Colon (tissue), 2 donors: ENCODE results near the gene PIBF1.
"Not testable (repeated sequence)": the region's sequence is repeated elsewhere in the genome, so short reads cannot be mapped to it uniquely, and the experiment has no call there.

Experiments
- FAIRE-seq: peaks from 2 replicates; lab custom pipeline; 2012; peaks lifted over from hg19 to GRCh38; lab: Jason Lieb, UNC
- donor health status: control.
- donor health status: control.

The PIBF1 gene

DNA sequence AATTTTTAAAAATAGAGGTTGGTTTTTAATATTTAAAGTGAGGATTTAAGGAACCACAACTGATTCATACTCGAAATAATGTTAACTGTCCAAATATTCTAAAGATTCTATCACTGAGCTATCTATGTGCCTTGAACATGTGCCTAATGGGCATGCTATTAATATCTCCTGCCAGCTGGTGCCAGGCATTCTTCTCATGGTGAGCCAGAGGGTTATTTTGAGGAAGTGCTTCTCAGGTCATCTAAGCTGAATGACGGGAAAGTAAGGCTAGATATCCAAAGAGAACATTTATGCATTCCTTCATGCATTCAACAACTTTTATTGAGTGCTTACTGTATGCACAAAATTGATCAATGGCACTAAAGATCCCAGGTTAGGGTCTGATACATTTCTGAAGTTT is 138.2 kb downstream of the PIBF1 start:
- no peak for FAIRE-seq

DNA sequence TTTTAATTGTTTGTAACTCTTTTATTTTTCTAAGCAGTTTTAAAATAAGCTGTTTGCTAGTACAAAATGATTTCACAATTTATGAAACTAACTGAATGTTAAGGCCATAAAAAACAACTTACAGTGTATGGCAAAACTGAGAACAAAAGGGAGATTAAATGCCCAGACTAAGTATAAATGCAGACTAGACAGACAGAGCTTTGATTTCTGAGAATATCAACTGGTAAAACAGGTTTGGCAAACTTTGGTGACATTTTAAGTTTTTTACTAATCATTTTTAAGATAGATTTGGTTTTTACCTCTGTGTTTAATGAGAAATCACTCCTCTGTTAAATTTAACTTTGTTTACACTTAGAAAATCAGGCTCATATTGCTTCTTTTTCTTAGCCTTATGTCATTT is 149.4 kb downstream of the PIBF1 start:
- no peak for FAIRE-seq

DNA sequence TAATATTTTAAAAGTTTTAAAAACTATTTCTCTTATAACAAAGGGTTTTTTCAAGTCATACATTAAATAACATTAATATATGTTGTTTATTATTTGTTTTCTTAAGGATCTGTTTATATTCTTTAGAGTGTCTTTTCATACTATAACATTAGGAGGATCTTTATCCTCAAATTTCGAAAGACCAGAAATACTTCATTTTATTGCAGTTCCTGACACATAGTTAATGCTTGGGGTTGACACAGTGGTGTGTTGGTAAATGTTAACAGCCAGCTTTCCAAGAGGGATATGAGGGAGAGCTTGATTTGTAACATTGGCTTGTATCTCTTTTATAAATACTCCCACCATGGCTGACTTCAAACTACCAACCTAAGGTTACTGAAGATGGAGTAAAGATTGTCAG is 150.3 kb downstream of the PIBF1 start:
- FAIRE-seq, result no peak

DNA sequence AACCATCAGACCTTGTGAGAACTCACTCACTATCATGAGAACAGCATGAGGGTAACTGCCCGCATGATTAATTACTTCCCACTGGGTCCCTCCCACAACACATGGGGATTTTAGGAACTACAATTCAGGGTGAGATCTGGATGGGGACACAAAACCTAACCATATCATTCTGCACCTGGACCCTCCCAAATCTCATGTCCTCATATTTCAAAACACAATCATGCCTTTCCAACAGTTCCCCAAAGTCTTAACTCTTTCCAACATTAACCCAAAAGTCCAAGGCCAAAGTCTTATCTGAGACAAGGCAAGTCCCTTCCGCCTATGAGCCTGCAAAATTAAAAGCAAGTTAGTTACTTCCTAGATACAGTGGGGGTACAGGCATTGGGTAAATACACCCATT is 164.3 kb downstream of the PIBF1 start:
- not testable (repeated sequence) for FAIRE-seq

DNA sequence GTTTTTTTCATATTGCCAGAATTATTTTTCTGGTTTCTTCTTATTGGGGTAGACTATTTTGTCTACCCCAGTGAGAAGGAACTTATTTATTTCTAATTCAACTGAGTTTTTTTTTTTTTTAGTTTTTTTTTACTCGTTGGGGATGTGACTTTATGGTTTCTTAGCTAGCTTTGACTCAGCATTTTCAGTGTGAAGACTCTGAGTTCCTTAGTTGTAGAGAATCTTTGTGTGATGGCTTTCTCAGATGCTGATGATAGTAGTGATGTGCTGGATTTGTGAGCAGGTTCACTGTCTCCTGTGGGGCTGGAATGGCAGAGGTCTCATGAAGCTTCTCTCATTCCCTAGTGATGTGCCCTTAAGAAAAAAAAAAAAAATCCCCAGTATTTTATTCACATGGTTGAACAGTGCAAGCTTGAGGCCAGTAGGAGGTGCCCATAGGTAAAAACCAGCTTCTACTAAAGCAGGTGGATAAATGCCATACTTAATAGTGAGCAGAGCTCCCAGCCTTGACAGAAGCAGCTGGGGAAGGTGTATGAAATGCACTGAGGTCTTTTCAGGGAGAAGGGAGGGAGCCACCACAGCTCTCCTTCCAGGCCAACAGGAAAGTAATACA is 170.7 kb downstream of the PIBF1 start:
- no peak for FAIRE-seq

DNA sequence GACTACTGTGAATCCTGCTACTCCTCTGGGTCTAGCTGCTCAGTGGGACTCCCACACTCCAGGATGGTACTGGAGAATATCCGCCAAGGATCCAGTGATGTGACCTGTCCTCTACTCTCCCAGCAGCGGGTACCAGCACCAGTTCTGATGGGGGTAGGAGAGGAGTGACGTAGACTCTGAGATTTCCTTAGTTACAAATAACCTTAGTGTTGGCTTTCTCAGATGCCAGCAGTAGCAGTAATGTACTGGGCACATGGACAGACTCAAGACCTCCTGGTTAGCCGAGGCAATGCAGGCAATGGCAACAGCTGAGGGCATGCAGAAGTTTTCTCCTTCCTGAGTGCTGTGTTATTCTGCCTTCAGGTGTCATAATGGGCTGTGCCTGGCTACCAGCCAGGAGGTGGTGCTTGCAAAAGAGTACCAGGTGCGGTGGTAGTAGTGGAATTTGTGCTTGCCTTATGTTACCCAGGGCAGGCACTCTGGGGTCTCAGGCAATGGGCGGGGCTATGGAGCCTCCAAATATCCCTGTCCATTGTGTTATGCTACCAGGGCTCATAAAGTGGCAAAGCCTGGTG is 171.5 kb downstream of the PIBF1 start:
- no peak for FAIRE-seq

DNA sequence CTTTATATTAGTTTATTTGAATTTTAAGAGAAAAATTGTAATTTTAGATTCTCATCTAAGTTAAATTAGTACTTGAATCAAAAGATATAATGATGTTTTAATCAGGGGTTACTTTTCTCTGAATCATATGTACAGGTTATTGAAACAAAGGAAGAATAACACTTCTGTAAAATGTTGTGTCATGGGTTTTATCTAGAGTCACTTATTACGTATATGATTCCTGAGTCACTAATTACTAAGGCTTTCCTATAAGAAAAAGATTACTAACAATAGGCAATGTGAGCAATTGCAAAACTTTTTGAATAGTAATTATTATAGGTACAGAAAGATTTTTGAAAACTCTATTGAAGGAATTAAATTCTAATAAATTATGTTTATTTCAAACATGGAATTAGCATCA is 177.7 kb downstream of the PIBF1 start:
- peak; percentile 80 for FAIRE-seq

DNA sequence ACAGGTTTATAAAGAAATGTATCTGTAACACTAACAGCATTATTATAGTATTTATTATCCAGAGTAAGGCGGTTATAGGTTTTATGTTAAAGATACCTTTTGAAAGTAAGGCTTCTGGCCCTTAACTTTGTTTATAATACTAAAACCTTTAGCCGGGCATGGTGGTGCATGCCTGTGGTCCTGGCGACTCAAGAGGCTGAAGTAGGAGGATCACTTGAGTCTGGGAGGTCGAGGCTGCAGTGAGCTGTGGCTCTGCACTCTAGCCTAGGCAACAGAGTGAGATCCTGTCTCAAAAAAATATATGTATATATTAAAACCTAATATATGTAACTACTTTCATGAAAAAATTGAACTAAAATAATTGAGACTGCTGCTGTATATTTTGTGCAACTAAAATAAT is 178.2 kb downstream of the PIBF1 start:
- FAIRE-seq, result no peak

DNA sequence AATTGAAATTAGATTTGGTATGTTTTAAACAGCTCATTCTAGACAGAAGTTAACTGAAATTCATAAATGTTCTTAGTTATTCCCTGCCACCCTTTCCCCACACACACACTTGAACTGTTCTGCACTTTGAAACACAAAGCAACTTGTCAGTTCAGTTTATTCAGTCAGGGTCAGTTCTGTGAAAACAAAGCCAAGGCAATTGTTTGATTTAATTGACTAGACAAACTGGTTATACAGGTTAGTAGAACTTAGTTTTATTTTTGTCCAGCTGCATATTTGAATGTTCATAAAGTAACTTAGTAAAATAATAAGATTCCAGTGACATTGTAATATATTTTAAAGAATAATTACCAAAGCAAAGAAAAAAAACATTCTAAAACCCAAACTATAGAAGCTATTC is 178.6 kb downstream of the PIBF1 start:
- FAIRE-seq, result peak; percentile 90

DNA sequence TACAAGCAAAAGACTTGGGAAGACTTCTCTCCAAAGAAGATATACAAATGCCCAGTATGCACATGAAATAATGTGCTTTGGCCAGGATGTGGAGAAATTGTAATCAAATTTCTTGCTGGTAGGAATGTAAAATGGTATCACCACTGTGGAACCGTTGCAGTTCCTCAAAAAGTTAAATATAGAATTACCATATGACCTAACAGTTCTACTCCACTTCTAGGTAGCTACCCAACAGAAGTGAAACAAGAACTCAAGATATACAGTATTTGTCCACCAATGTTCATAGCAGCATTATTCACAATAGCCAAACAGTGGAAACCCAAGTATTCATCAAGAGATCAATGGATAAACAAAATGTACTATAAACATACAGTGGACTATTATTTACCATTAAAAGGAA is 181.8 kb downstream of the PIBF1 start:
- FAIRE-seq, result no peak

DNA sequence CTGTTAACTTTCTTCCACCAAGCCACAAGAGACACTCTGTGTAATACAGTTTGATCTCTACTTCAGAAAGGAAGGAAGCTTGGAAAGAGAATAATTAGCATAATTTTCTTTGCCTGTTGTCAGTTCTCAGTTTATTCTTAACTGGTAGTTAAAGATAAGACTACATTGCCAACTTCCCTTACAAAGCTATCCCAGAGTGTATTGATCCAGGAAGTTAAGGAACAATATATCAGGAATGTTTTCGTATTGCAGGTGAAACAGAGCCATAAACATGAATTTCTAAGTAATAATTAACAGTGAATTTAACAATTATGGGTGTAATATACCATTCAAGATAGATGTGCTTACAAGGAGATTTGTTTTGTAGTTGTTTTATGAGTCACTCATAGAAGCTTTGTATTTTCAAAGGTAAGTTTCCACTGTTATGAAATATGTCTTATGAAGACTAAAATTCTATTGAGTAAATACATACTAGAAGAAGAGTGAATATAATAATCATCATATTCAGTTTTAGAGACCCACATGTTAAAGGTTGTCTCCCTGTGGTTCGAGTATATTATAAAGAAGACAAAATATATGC is 188.5 kb downstream of the PIBF1 start:
- peak; percentile 93 for FAIRE-seq

DNA sequence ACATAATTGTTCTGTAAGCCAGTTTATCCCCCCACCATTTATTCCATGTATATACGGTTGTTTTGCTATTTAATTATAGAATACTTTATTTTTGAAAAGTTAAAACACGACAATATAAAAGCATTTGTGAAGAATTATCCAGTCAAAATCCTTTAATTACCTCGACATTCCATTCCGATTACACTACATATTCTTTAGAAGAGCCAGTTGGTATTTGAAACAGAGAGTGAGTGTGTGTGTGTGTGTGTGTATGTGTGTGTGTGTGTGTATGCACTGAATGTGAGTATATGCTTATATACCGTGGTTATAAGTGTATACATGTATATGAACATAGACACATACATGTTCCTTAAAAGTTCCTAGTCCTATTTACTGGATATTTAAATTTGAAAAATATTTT is 189.0 kb downstream of the PIBF1 start:
- no peak for FAIRE-seq

DNA sequence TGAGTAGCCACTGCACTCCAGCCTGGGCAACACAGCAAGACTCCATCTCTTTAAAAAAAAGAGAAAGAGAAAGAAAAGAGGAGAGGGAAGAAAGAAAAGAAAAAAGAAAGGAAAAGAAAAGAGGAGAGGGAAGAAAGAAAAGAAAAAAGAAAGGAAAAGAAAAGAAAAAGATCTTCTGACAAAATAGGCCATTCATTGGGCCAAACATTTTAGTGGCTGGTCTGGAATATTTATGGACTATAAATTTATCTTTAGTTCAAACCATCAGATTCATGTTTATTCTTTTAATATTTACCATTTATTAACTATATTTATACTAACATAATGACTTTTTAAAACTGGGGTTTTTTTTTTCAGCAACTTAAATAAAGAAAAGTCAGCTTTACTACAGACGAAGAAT is 191.3 kb downstream of the PIBF1 start:
- peak; percentile 88 for FAIRE-seq

DNA sequence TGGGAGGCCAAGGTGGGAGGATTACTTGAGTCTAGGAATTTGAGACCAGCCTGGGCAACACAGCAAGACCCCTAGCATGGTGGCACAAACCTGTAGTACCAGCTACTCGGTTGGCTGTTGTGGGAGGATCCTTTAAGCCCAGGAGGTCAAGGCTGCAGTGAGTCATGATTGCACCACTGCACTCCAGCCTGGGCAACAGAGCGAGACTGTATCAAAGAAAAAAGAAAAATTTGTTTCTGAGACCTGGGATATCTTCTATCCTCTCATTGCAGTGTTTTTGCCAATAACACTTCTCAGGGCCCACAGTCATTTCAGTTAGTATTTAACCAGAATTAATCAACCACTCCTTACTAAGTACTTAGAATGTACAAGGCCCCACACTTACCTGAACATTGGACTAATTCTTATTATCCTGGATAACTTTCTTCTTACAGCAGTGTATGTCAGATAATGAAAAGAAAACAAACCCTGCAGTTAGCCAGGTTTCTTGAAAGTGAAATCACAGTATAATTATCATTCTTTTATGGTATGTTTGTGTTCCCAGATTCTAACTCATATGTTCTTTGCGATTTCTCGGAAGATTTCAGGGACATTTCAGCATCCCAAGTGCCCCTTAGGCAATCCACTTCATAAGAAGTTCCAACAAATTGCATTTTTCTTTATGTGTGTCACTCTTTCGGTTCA is 201.3 kb downstream of the PIBF1 start:
- no peak for FAIRE-seq

DNA sequence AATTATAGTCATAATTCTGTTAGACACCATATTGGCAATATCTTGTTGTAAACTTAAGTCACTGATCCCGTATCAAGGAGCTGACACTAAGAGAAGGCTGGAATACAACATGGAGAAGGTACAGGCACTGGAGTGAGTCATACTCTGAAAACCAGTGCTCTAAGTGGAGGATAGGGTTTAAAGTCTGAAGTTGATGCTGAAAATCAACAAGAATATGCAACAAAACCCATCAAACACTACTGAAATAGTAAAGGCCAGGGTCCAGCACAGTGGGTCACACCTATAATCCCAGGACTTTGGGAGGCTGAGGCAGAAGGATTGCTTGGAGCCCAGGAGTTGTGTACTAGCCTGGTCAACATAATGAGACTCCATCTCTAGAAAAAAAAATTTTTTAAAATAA is 203.7 kb downstream of the PIBF1 start:
- FAIRE-seq, result no peak

DNA sequence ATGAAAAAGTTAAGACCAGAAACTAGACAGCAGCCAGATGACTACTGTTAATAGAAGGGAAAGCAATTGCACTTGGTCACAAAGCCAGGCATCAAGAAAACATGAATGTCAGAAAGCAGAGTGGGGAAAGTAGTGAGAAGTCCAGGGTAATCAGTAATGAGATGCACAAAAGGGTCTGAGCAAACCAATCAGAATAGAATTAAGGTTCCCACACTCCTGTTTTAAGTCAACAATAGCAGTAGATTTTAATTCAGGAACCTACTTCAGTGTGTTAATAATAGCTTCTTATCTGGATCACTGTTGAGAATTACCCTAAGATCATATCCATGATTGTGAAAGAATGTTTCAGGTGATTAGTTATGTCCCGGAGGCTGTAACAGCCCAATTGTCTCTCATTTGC is 204.3 kb downstream of the PIBF1 start:
- FAIRE-seq, result no peak

DNA sequence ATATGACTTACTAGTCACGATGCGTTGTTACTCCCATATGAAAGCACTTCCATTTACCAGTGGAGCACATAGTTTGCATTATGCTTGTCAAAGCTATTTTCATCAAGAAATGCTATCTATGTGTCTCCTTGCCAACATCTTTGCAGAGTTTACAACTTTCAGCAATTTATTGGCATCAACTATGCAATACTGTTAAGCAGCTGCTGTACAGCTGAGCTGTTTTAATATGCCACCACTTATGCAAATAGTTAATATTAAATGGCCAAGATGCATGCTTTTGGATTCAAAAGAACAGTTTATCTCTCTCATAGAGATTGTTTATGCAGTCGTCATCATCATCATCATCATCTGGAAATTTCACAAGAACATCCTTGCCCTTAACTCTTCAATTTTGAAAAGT is 209.0 kb downstream of the PIBF1 start:
- no peak for FAIRE-seq

DNA sequence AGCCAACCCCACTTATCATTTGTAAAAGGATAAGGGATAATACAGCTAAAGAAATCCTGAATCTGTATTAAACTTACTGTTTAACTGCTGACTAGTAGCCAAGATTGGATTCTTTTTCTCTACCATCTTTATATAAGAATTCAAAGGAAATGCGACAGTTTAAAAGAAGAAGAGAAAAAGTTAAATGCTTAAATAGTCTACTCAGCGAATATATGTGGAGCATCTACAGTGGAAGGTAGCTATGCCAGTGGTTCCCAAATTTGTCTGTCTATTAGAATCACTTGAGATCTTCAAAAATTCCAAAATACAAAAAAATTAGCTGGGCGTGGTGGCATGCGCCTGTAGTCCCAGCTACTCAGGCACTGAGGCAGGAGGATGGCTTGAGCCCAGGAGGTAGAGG is 216.1 kb downstream of the PIBF1 start:
- FAIRE-seq, result no peak

DNA sequence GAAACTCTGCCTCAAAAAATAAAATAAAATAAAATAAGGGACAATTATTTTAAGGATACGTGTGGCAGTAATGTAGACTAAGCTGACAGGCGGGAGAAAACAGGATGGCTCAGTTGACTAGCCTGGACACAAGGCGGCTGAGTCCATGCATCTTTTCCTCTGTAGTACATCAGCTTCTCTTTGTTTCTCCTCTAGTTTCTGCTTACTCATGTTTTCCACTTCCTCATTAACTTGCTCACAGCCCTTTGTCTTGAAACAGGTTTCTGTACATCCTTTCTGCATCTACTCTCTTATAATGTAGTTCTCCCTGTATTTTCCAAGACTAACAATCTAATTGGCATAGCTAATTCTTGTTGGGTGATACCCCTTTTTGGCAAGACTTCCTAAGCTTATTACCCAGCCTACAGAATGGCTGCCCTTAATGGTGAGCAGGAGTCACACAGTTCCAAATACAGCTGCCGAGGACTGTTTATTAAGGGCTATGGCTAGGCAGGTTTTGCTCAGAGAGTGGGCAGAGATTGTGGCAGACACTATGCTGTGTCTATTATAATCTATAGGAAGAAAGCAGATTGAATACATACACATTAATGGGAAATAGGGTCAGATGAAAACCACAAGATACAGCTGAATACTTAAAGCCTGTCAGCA is 218.2 kb downstream of the PIBF1 start:
- FAIRE-seq, result no peak

DNA sequence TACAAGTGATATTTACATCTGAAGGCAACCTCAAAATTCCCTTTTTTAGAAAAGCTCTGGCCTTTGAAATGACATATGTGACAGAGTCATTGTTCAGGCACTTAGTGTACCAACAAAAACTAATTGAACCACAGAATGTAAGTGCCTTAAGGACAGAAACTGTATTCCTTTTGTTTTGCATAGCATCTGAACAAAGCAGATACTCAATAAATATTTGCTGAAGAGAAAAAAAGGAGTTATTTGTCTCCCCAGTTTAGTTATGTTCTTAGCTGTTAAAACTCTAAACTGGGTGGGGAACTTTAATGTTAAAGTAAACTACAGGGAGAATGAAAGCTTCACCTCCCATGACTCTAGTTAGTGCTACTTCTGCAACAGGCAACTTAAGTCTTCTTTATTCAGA is 220.0 kb downstream of the PIBF1 start:
- FAIRE-seq, result no peak

DNA sequence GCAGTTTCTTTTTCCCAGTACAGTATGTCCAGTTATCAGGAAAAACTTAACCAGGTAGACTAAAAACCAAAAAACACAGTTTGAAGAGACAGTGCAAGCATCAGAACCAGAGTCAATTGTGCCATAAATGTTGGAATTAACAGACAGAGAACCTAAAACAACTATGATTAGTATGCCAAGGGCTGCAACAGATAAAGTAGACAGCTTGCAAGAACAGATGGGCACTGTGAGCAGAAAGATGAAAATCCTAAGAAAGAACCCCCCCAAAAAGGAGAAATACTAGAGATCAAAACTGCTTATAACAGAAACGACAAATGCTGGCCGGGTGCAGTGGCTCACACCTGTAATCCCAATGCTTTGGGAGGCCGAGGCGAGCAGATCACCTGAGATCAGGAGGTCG is 229.8 kb downstream of the PIBF1 start:
- FAIRE-seq, result no peak

DNA sequence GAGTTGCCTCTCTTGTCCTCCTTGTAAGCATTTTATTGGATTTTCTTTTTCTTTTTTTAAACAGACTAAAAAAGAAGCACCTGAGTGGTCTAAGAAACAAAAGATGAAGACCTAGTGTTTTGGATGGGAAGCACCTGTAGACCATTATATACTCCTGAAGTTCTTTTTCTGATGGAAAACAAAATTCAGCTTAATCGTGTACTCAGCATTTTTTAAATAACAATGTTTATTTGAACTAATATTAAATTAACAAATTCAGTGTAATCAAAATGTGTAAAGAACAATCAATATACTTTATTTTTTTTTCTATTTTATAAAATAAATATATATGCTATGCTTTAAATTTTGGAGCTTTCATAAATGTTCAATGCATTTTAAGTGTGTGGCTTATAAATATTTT is 233.9 kb downstream of the PIBF1 start:
- peak; percentile 53 for FAIRE-seq

DNA sequence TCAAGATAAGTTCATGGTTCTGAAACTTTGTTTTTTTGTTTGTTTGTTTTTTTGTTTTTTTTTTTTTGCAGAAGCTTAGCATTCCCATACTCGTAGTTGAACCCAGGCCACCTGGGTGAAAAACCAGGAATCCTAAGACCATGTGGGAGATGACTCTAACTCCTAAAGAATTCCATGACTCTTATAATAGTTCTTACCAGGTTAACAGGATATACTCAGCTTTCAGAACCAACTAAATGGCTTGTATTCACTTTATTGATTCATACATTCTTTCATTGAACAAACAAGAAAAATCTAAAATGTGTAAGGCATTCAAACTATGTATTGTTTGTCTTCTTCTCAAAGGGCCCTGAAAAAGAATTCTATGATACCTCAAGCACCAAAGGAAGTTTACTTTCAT is 236.4 kb downstream of the PIBF1 start:
- FAIRE-seq, result no peak
